Erythroblast (primary cell): ENCODE data around the gene KIF1B.
"Not testable (repeated sequence)": the region's sequence is repeated elsewhere in the genome, so short reads cannot be mapped to it uniquely, and the experiment has no call there.

ENCODE experiments used
- DNase-seq, 2 experiments: peaks; one replicate each; lab custom pipeline; 2025; lab: John Stamatoyannopoulos, UW
- GATA1 ChIP-seq: IDR thresholded peaks from 2 replicates; pipeline ENCODE4 v1.6.1; 2011; ENCODE audit warnings: low read depth, mild to moderate bottlenecking, control low read depth, low read length, moderate library complexity
- POLR2A ChIP-seq: IDR thresholded peaks from 2 replicates; pipeline ENCODE4 v1.6.1; 2011; ENCODE audit warnings: mild to moderate bottlenecking, low read length

The KIF1B gene

GRCh38 chr1:10207810-10208209, 2.6 kb upstream of the KIF1B start:
- no peak for DNase-seq
- no peak for TF ChIP-seq GATA1
- TF ChIP-seq POLR2A, result no peak

- TF ChIP-seq POLR2A, result no peak
- no peak for TF ChIP-seq GATA1
- DNase-seq, result no peak
These were observed 1.8 kb upstream of the KIF1B start for GRCh38 chr1:10208537-10208936.

DNA sequence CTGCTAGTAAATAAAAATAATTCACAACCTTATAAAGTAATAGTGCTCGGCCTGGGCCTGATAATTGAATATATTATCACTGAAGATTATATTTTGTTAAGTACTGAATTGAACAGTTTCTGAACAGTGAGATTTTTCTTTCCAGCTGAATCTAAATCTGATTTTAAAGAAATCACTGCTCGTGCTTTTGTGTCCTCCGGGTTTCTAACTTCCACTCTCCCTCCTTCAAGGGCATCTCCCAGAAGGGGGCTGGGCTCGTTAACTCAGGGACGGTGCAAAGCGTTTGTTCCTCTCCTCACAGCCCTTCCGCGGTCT, 823 bp upstream of the KIF1B start:
- no peak for TF ChIP-seq POLR2A
- no peak for TF ChIP-seq GATA1
- no peak for DNase-seq

- TF ChIP-seq GATA1 (no peak), POLR2A (no peak)
- peak; percentile 43 to 50 for DNase-seq
These were observed 753 bp downstream of the KIF1B start for GRCh38 chr1:10210841-10211804.

GRCh38 chr1:10211805-10212410, 1.5 kb downstream of the KIF1B start:
- TF ChIP-seq POLR2A (no peak), GATA1 (no peak)
- peak; percentile 30 to 34 for DNase-seq

DNA sequence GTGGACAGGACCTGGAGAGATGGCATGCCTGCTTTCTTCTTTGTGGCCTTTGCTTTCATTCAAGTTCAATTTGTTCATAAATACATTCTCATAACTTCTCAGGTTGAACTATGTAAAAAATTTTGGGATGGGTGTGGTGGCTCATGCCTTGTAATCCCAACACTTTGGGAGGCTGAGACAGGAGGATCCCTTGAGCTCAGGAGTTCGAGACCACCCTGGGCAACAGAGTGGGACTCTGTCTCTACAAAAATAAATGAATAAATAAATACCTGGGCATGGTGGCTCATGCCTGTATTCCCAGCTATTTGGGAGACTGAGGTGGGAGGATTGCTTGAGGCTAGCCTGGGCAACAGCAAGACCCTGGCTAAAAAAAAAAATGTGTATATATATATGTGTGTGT, 2.1 kb downstream of the KIF1B start:
- DNase-seq, result no peak
- no peak for TF ChIP-seq GATA1
- no peak for TF ChIP-seq POLR2A

- TF ChIP-seq GATA1 (no peak), POLR2A (no peak)
- DNase-seq, result no peak
These were observed 2.9 kb downstream of the KIF1B start for GRCh38 chr1:10213186-10213705.

DNA sequence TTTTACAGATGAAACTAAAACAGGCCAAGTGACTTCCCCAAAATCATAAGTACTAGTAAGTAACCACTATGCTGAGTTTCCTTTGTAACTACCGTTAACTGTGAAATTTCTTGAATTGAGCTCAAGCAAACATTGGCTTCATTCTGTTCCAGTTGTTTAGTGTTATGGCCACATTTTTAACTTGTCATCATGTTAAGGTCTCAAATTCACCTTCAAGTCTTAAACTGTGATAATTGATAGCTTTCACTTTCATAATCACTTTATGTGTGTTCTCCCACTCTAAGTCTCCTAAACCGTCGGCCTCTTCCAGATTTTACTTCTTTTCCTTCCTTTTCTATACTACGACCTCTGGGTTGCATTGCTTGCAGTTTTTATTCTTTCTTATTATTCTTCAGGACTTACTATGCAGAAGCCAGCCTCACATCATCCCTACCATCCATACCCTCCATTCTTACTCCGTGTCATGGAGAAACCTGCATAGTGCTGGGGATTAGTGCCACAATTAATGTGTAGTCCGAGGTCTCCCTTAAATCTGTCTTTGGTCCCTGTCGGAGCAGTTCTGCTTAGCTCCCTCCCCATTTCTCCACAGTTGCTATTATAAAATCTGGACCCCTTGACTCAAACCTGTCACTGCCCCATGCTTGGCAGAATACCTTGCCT, 5.8 kb downstream of the KIF1B start:
- TF ChIP-seq POLR2A, result no peak
- no peak for TF ChIP-seq GATA1
- no peak for DNase-seq

DNA sequence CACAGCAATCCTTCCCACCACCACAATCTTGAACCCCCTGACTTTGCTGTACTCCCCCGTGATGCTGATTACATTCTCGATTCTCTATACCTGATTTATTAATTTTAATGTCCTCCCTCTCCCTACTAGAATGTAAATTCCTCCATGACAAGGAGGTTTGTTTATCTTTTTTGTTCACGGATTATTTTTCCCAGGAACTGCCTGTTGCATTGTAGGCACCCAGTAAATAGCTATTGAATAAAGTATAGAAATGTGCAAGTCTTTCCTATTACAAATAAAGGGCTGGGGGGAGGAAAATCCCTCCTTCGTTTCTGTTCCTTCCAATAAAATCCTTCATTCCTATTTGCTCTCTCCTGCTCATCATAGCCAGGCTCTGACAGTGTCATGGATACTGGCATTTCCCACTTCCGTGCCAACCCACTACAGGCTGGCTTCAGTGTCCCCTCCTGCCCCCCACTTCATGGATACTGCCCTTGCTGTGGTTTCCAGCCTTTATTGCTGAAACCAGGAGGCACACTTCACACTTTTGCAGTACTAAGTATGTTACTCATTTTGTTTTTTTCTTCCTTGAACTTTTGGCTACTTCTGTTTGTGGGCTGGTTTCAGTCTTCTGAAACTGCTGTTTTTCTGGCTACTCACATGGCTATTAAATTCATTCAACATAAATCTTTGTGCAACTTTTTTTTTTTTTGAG, 7.5 kb downstream of the KIF1B start:
- TF ChIP-seq GATA1 (no peak), POLR2A (no peak)
- DNase-seq, result no peak

DNA sequence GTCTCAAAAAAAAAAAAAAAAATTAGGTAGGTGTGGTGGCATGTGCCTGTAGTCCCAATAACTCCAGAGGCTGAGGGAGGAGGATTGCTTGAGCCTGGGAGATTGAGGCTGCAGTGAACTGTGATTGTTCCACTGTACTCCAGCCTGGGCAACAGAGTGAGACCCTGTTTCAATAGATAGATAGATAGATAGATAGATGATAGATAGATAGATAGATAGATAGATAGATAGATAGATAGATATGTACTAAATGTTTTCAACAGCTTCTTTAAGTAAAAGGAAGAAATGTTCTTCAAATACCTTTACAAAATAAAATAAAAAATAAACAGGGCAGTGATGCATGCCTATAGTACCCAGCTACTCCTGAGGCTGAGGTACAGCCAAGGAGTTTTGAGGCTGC, 9.8 kb downstream of the KIF1B start:
- DNase-seq, result no peak
- TF ChIP-seq GATA1 (no peak), POLR2A (no peak)

- not testable (repeated sequence) for DNase-seq
These were observed 10.3 kb downstream of the KIF1B start for GRCh38 chr1:10220657-10221056.

DNA sequence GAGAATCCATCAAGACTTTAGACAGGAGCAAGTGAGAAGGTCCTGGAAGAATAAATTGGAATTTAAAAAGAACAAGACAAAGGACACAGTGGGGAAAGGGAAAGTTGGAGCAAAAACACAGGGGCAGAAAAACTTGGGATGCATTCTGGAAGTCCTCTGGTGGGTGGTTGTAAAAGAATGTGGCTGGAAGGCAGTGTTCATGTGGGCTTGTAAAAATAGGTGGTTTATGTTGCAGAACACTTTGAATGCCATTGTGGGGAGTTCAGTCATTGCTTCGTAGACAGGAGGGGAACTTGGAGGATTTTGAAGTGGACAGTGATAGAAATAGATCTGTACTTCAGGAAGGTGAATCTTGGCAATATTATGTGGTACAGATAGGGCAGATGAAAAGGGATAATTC, 15.2 kb downstream of the KIF1B start:
- TF ChIP-seq POLR2A, result no peak
- no peak for TF ChIP-seq GATA1
- no peak for DNase-seq

- no peak for DNase-seq
- TF ChIP-seq POLR2A, result no peak
- TF ChIP-seq GATA1, result no peak
These were observed 18.2 kb downstream of the KIF1B start for GRCh38 chr1:10228528-10228927.

DNA sequence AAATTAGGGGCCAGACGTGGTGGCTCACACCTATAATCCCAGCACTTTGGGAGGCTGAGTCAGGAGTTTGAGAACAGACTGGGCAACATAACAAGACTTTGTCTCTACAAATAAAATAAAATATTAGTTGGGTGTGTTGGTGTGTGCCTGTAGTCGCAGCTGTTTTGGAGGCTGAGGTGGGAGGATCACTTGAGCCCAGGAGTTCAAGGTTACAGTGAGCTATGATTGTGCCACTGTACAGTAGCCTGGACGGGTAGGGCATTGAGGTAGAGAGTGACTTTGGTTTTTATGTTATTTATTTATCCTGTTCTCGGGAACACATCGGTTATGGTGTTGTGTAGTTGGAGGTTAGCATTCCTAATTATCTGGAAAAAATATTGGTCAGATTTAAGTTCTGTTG, 19.5 kb downstream of the KIF1B start:
- DNase-seq, result no peak
- TF ChIP-seq POLR2A (no peak), GATA1 (no peak)
